HepG2 (cell line): ENCODE results near the gene USP30. TPM values are rescaled to one million over a fixed set of nuclear protein-coding genes. Genes with fewer than 3 reads are reported as not detected.

Source experiments
- polyA plus RNA-seq, 8 experiments: library from polyadenylated mRNA; depleted of rRNA in 3 of 8; stranded (reverse) in 7 of 8; unstranded in 1 of 8; fragments of >200 nt; fragmentation: Illumina TruSeq in 4 of 8; extraction: Trizol in 4 of 8; gene quantifications; 2 replicates each; pipeline versions ENCODE4 v1.2.1 to v1.2.3, GENCODE V29; 2011 to 2016; ENCODE audit warnings: low read depth in 4 of 8, missing spikeins in 1 of 8, mixed read lengths in 1 of 8; ENCODE audit not compliant: insufficient read depth in 1 of 8
- small RNA-seq, 3 experiments: library from RNA; depleted of rRNA; stranded (forward); fragments of <200 nt; gene quantifications; one replicate each; pipeline ENCODE3, GENCODE V24; 2012; ENCODE audit warnings: low read depth in 2 of 3, low replicate concordance in 1 of 3; ENCODE audit not compliant: insufficient read length in 3 of 3, insufficient read depth in 2 of 3
- total RNA-seq, 5 experiments: library from RNA; depleted of rRNA; stranded (reverse); fragments of >200 nt; fragmentation: Illumina TruSeq; extraction: Trizol; gene quantifications; 2 replicates each; pipeline ENCODE4 v1.2.3, GENCODE V29; 2016; ENCODE audit warnings: low read depth in 1 of 5

The USP30 gene
- total and polyA plus RNA-seq, 2 of the 13 experiments (the other 11 are each of a cell fraction or from before 2014, with no cell fraction given): 11.2 to 20.8 TPM

Small RNA genes within 50 kb of the gene (small RNA-seq; reads per million reads assigned to genes)
- gene AC190387.1 (0 reads per million in 3 experiments), gene RNA5SP372 (0 reads per million in 3 experiments)

Other genes with a start within 250 kb of the USP30 start
- gene SSH1, start 195.0 kb upstream of the USP30 start, total RNA-seq (2016; rRNA removed; fragmentation: Illumina TruSeq; extraction: Trizol): 4.5 and 4.8 TPM in 2 replicates
- 4.3 and 4.9 TPM in 2 replicates for gene SSH1, start 195.0 kb upstream of the USP30 start, polyA plus RNA-seq (2011; rRNA removed)
- 0.82 and 1.1 TPM in 2 replicates for gene DAO, start 172.5 kb upstream of the USP30 start, total RNA-seq (2016; rRNA removed; fragmentation: Illumina TruSeq; extraction: Trizol)
- gene DAO, start 172.5 kb upstream of the USP30 start, polyA plus RNA-seq (2011; rRNA removed): 0.34 and 0.48 TPM in 2 replicates
- not detected in 2 replicates for gene SVOP, start 31.5 kb upstream of the USP30 start, total RNA-seq (2016; rRNA removed; fragmentation: Illumina TruSeq; extraction: Trizol)
- not detected in 2 replicates for gene SVOP, start 31.5 kb upstream of the USP30 start, polyA plus RNA-seq (2011; rRNA removed)
- 40.5 and 46.7 TPM in 2 replicates for gene ALKBH2, start 40.9 kb downstream of the USP30 start, total RNA-seq (2016; rRNA removed; fragmentation: Illumina TruSeq; extraction: Trizol)
- gene ALKBH2, start 40.9 kb downstream of the USP30 start, polyA plus RNA-seq (2011; rRNA removed): 19.2 and 21.0 TPM in 2 replicates
- gene UNG, start 45.0 kb downstream of the USP30 start, total RNA-seq (2016; rRNA removed; fragmentation: Illumina TruSeq; extraction: Trizol): 114 and 144 TPM in 2 replicates
- gene UNG, start 45.0 kb downstream of the USP30 start, polyA plus RNA-seq (2011; rRNA removed): 20.5 and 23.3 TPM in 2 replicates
- 6.0 and 8.6 TPM in 2 replicates for gene ACACB, start 64.0 kb downstream of the USP30 start, total RNA-seq (2016; rRNA removed; fragmentation: Illumina TruSeq; extraction: Trizol)
- gene ACACB, start 64.0 kb downstream of the USP30 start, polyA plus RNA-seq (2011; rRNA removed): 6.2 and 6.4 TPM in 2 replicates